Measurements from ENCODE around the gene SLC35E3. TPM values are rescaled to one million over a fixed set of nuclear protein-coding genes. Genes with fewer than 3 reads are reported as not detected.
A peak's percentile ranks its signal among the peaks of the same experiment; 100 is the strongest.
"Not testable (repeated sequence)": the region's sequence is repeated elsewhere in the genome, so short reads cannot be mapped to it uniquely, and the experiment has no call there.

SLC35E3 gene
- total RNA-seq, 6 experiments from 2014 or later: 10.7 to 17.0 (median 12.0) TPM

GRCh38 chr12:68800294-68800693 lies 54.3 kb downstream of the SLC35E3 start:
- no peaks in the 10 kb centered on the region for H3K36me3 Mint-ChIP-seq (ENCODE audit: low read depth)
- no peak for TF ChIP-seq CTCF (IDR thresholded peaks at IDR 0.05)
- no peaks in the 10 kb centered on the region for H3K27me3 Mint-ChIP-seq (ENCODE audit: insufficient read depth)
- no peak overlapping the region for H3K27ac Mint-ChIP-seq
- H3K9me3 Mint-ChIP-seq: no peaks in the 10 kb centered on the region
- H3K4me3 Mint-ChIP-seq: no peak overlapping the region
- no peak for DNase-seq
- peaks cover 21% of the 10 kb centered on the region for H3K4me1 Mint-ChIP-seq (ENCODE audit: low read depth)

GRCh38 chr12:68801124-68801523 lies 55.1 kb downstream of the SLC35E3 start:
- Mint-ChIP-seq H3K4me3 (peak overlapping the region; percentile 74; the same call in 1 of the 2 replicates), H3K4me1 (ENCODE audit: low read depth) (peaks cover 29% of the 10 kb centered on the region), H3K27ac (peak overlapping the region; percentile 82)
- not testable (repeated sequence) for H3K36me3 Mint-ChIP-seq (ENCODE audit: low read depth); H3K9me3 Mint-ChIP-seq; H3K27me3 Mint-ChIP-seq (ENCODE audit: insufficient read depth); DNase-seq

- H3K36me3 Mint-ChIP-seq (ENCODE audit: low read depth); H3K27ac Mint-ChIP-seq; H3K9me3 Mint-ChIP-seq; DNase-seq; H3K4me3 Mint-ChIP-seq; H3K27me3 Mint-ChIP-seq (ENCODE audit: insufficient read depth): not testable (repeated sequence)
- peaks cover 41% of the 10 kb centered on the region for H3K4me1 Mint-ChIP-seq (ENCODE audit: low read depth)
Measured at GRCh38 chr12:68802372-68802745, 56.4 kb downstream of the SLC35E3 start.

GRCh38 chr12:68802911-68803651 lies 57.1 kb downstream of the SLC35E3 start:
- not testable (repeated sequence) for H3K36me3 Mint-ChIP-seq (ENCODE audit: low read depth); H3K27me3 Mint-ChIP-seq (ENCODE audit: insufficient read depth); H3K4me3 Mint-ChIP-seq; DNase-seq; H3K27ac Mint-ChIP-seq; H3K9me3 Mint-ChIP-seq
- peaks cover 44% of the 10 kb centered on the region for H3K4me1 Mint-ChIP-seq (ENCODE audit: low read depth)

- Mint-ChIP-seq H3K9me3 (peaks cover 5% of the 10 kb centered on the region), H3K27me3 (ENCODE audit: insufficient read depth) (peaks cover 5% of the 10 kb centered on the region), H3K36me3 (ENCODE audit: low read depth) (peaks cover 6% of the 10 kb centered on the region), H3K27ac (no peak overlapping the region), H3K4me1 (ENCODE audit: low read depth) (peaks cover 44% of the 10 kb centered on the region), H3K4me3 (no peak overlapping the region)
- TF ChIP-seq CTCF (IDR thresholded peaks at IDR 0.05): no peak
- no peak for DNase-seq
Measured at GRCh38 chr12:68803948-68804656, 58.1 kb downstream of the SLC35E3 start.

GRCh38 chr12:68804657-68805591 lies 58.9 kb downstream of the SLC35E3 start:
- Mint-ChIP-seq H3K9me3 (peaks cover 14% of the 10 kb centered on the region), H3K36me3 (ENCODE audit: low read depth) (peaks cover 14% of the 10 kb centered on the region), H3K27me3 (ENCODE audit: insufficient read depth) (peaks cover 5% of the 10 kb centered on the region), H3K27ac (peak overlapping the region; percentile 9), H3K4me1 (ENCODE audit: low read depth) (peaks cover 44% of the 10 kb centered on the region), H3K4me3 (no peak overlapping the region)
- no peak for DNase-seq
- no peak for TF ChIP-seq CTCF (IDR thresholded peaks at IDR 0.05)
